Renal pelvis (tissue), 3 donors: Measurements from ENCODE around the gene TBPL2. TPM values are rescaled to one million over a fixed set of nuclear protein-coding genes. Genes with fewer than 3 reads are reported as not detected.

Source experiments
- polyA plus RNA-seq, 3 donors: library from polyadenylated mRNA; unstranded; fragments of 120-200 nt; gene quantifications; one replicate each; pipeline ENCODE4 v1.2.1, GENCODE V29; 2013; ENCODE audit not compliant: insufficient read length in 3 of 3

The TBPL2 gene
- polyA plus RNA-seq, 3 donors: not detected

Other genes with a start within 250 kb of the TBPL2 start
- gene DLGAP5, start 249.0 kb downstream of the TBPL2 start, polyA plus RNA-seq: 10 to 100 TPM; 25.3 to 32.8 (median 27.6) TPM
- 10 to 100 TPM; 32.9 to 42.1 (median 34.0) TPM for gene FBXO34, start 169.2 kb downstream of the TBPL2 start, polyA plus RNA-seq
- 10 to 100 TPM; 16.0 to 24.7 (median 23.6) TPM for gene ATG14, start 28.8 kb downstream of the TBPL2 start, polyA plus RNA-seq
- gene KTN1, start 139.6 kb upstream of the TBPL2 start, polyA plus RNA-seq: 100 to 1,000 TPM; 169 to 202 (median 188) TPM